ENCODE measurements around the gene BTBD2.

BTBD2 gene

DNA sequence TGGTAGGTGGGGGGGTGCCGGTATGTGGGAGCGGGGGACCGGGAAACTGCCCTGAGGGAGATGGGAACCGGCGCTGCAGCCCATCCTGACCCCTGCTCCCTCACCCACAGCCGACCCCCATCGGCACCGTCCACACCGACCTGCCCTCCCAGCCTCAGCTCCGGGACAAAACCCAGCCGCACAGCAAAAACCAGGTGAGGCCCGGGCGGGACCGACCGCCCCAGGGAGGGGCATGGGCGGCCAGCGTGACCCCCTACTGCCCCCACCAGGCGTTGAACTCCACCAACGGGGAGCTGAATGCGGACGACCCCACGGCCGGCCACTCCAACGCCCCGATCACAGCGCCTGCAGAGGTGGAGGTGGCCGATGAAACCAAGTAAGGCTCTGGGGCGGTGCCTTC is 35.9 kb downstream of the BTBD2 start:
- Histone ChIP-seq H3K79me2 (ENCODE audit: control insufficient read depth, insufficient read depth, low read length, unreplicated experiment) (no peaks in the 10 kb centered on the region), H3K27ac (ENCODE audit: low read depth, low read length) (no peak overlapping the region), H3K4me1 (ENCODE audit: control insufficient read depth, insufficient read depth, low read length, unreplicated experiment) (no peaks in the 10 kb centered on the region), H3K36me3 (ENCODE audit: insufficient read depth, low read length) (no peaks in the 10 kb centered on the region), H3K27me3 (ENCODE audit: insufficient read depth, low read length) (no peaks in the 10 kb centered on the region), H3K4me3 (ENCODE audit: low read depth, low read length) (no peak overlapping the region), H2AFZ (ENCODE audit: low read length, unreplicated experiment) (no peak overlapping the region)

DNA sequence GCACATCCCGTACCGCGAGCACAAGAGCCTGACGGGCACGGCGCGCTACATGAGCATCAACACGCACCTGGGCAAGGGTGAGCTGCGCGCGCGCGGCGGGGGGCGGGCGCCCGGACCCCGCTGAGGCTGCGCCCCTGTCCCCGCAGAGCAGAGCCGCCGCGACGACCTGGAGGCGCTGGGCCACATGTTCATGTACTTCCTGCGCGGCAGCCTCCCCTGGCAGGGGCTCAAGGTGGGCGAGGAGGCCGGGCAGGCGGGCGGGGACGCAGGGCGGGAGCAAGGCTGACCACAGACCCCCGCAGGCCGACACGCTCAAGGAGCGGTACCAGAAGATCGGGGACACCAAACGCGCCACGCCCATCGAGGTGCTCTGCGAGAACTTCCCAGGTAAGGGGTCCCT is 36.5 kb downstream of the BTBD2 start:
- Histone ChIP-seq H3K36me3 (ENCODE audit: insufficient read depth, low read length) (no peaks in the 10 kb centered on the region), H3K4me1 (ENCODE audit: control insufficient read depth, insufficient read depth, low read length, unreplicated experiment) (no peaks in the 10 kb centered on the region), H3K4me3 (ENCODE audit: low read depth, low read length) (no peak overlapping the region), H2AFZ (ENCODE audit: low read length, unreplicated experiment) (no peak overlapping the region), H3K27ac (ENCODE audit: low read depth, low read length) (no peak overlapping the region), H3K27me3 (ENCODE audit: insufficient read depth, low read length) (no peaks in the 10 kb centered on the region), H3K79me2 (ENCODE audit: control insufficient read depth, insufficient read depth, low read length, unreplicated experiment) (peaks cover 3% of the 10 kb centered on the region)

- Histone ChIP-seq H3K27me3 (ENCODE audit: insufficient read depth, low read length) (no peaks in the 10 kb centered on the region), H3K4me1 (ENCODE audit: control insufficient read depth, insufficient read depth, low read length, unreplicated experiment) (no peaks in the 10 kb centered on the region), H3K27ac (ENCODE audit: low read depth, low read length) (no peak overlapping the region), H3K36me3 (ENCODE audit: insufficient read depth, low read length) (no peaks in the 10 kb centered on the region), H3K79me2 (ENCODE audit: control insufficient read depth, insufficient read depth, low read length, unreplicated experiment) (peaks cover 3% of the 10 kb centered on the region), H2AFZ (ENCODE audit: low read length, unreplicated experiment) (no peak overlapping the region), H3K4me3 (ENCODE audit: low read depth, low read length) (no peak overlapping the region)
Measured at GRCh38 chr19:1978346-1978894, 37.1 kb downstream of the BTBD2 start.

- no peak overlapping the region for H3K4me3 ChIP-seq (ENCODE audit: low read depth, low read length)
- H3K4me1 ChIP-seq (ENCODE audit: control insufficient read depth, insufficient read depth, low read length, unreplicated experiment), result no peaks in the 10 kb centered on the region
- H3K27ac ChIP-seq (ENCODE audit: low read depth, low read length), result no peak overlapping the region
- H3K36me3 ChIP-seq (ENCODE audit: insufficient read depth, low read length), result no peaks in the 10 kb centered on the region
- H2AFZ ChIP-seq (ENCODE audit: low read length, unreplicated experiment), result no peak overlapping the region
- no peaks in the 10 kb centered on the region for H3K27me3 ChIP-seq (ENCODE audit: insufficient read depth, low read length)
- H3K79me2 ChIP-seq (ENCODE audit: control insufficient read depth, insufficient read depth, low read length, unreplicated experiment), result peaks cover 3% of the 10 kb centered on the region
Measured at GRCh38 chr19:1977120-1977519, 38.4 kb downstream of the BTBD2 start.

DNA sequence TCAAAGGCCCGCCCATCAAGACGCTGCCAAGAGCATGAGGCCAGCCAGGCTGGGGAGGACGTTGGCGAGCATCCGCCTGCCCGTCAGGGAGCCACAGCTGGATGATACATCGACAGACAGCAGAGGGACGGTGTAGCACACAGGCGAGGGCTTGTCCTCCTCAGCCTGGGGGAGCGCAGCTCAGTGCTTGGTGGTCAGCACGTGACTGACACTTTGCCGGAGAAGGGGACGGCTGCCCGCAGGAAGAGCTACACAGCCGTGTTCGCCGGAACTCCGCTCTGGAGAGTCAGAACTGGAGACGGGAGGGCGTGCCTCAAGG is 40.4 kb downstream of the BTBD2 start:
- Histone ChIP-seq H3K27ac (ENCODE audit: low read depth, low read length) (no peak overlapping the region), H2AFZ (ENCODE audit: low read length, unreplicated experiment) (no peak overlapping the region), H3K27me3 (ENCODE audit: insufficient read depth, low read length) (no peaks in the 10 kb centered on the region), H3K4me1 (ENCODE audit: control insufficient read depth, insufficient read depth, low read length, unreplicated experiment) (no peaks in the 10 kb centered on the region), H3K36me3 (ENCODE audit: insufficient read depth, low read length) (no peaks in the 10 kb centered on the region), H3K4me3 (ENCODE audit: low read depth, low read length) (no peak overlapping the region), H3K79me2 (ENCODE audit: control insufficient read depth, insufficient read depth, low read length, unreplicated experiment) (peaks cover 3% of the 10 kb centered on the region)

- peaks cover 3% of the 10 kb centered on the region for H3K79me2 ChIP-seq (ENCODE audit: control insufficient read depth, insufficient read depth, low read length, unreplicated experiment)
- H3K27me3 ChIP-seq (ENCODE audit: insufficient read depth, low read length), result no peaks in the 10 kb centered on the region
- no peak overlapping the region for H3K27ac ChIP-seq (ENCODE audit: low read depth, low read length)
- no peaks in the 10 kb centered on the region for H3K36me3 ChIP-seq (ENCODE audit: insufficient read depth, low read length)
- no peak overlapping the region for H2AFZ ChIP-seq (ENCODE audit: low read length, unreplicated experiment)
- no peak overlapping the region for H3K4me3 ChIP-seq (ENCODE audit: low read depth, low read length)
- H3K4me1 ChIP-seq (ENCODE audit: control insufficient read depth, insufficient read depth, low read length, unreplicated experiment), result no peaks in the 10 kb centered on the region
Measured at GRCh38 chr19:1974381-1975161, 40.9 kb downstream of the BTBD2 start.

GRCh38 chr19:1970806-1971502 is 44.6 kb downstream of the BTBD2 start:
- Histone ChIP-seq H3K36me3 (ENCODE audit: insufficient read depth, low read length) (no peaks in the 10 kb centered on the region), H3K4me1 (ENCODE audit: control insufficient read depth, insufficient read depth, low read length, unreplicated experiment) (no peaks in the 10 kb centered on the region), H3K79me2 (ENCODE audit: control insufficient read depth, insufficient read depth, low read length, unreplicated experiment) (peaks cover 6% of the 10 kb centered on the region), H2AFZ (ENCODE audit: low read length, unreplicated experiment) (no peak overlapping the region), H3K27me3 (ENCODE audit: insufficient read depth, low read length) (no peaks in the 10 kb centered on the region), H3K4me3 (ENCODE audit: low read depth, low read length) (no peak overlapping the region), H3K27ac (ENCODE audit: low read depth, low read length) (no peak overlapping the region)

DNA sequence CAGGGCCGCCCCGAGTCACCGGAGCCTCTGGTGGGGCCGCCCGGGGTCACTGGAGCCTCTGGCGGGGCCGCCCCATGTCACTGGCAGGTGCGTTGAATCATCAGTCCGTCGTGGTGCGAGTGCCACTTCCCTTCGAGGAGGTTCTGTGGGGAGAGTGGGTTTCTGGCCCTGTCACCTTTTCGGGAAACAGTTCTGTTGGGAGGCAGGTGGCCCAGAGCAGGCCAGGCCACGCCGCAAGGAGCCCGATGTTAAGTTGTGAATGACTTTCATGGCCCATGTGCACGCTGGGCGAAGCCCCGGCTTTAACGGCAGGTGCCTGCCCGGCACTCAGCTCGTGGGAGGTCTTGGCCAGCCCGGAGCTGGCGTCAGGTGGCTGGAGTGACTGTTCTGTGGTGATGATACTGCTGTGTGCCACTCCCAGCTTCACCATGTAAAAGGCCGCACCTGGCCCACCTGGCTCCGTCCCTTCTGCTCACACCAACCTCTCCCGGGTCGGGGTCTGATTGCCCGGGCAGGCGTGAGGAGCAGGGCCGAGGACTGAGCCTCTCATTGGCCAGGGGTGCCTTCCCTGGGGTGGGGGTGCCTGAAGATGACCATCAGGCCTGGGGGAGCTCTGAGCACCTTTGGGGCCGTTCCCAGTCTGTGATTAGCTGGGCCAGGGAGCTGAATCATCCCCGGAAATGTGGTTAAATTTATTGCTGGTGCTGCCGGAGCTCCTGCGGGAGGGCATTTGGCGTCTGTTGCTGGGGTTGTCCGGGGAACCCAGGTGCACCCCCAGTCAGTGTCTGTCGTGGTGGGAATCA is 45.3 kb downstream of the BTBD2 start:
- H3K4me3 ChIP-seq (ENCODE audit: low read depth, low read length), result no peak overlapping the region
- no peak overlapping the region for H2AFZ ChIP-seq (ENCODE audit: low read length, unreplicated experiment)
- H3K79me2 ChIP-seq (ENCODE audit: control insufficient read depth, insufficient read depth, low read length, unreplicated experiment), result peaks cover 6% of the 10 kb centered on the region
- no peaks in the 10 kb centered on the region for H3K27me3 ChIP-seq (ENCODE audit: insufficient read depth, low read length)
- H3K4me1 ChIP-seq (ENCODE audit: control insufficient read depth, insufficient read depth, low read length, unreplicated experiment), result no peaks in the 10 kb centered on the region
- H3K27ac ChIP-seq (ENCODE audit: low read depth, low read length), result no peak overlapping the region
- no peaks in the 10 kb centered on the region for H3K36me3 ChIP-seq (ENCODE audit: insufficient read depth, low read length)

DNA sequence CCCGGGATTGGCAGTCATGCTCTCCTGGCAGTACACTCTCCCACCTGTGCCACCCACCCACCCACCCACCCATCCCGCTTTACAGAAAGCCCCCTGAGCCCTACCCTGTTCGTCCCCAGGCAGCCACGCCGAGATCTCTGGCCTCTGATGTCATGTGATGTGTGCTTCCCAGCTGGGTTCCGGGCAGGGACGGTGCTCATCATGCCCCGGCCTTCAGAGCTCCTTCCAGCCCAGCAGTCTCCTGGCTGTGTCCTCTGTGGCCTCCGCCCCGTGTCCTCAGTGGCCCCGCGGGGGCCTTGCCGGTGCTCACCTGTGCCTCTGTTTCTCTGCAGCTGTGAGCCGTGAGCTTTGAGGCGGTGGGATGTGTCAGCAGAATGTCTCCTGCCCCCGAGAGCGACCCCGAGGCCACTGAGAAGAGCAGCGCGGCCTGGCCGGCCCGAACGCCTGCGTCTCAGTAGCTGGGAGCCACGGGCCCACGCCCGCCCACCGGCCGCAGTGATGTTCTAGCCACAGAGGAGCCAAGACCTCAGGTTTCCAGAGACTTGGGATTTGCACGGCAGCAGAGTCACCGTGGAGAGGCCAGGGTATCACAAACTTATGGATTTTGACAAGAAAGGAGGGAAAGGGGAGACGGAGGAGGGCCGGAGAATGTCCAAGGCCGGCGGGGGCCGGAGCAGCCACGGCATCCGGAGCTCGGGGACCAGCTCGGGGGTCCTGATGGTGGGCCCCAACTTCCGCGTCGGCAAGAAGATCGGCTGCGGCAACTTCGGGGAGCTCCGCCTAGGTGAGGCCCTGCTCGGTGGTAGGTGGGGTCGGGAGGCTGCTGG is 46.1 kb downstream of the BTBD2 start:
- H3K27ac ChIP-seq (ENCODE audit: low read depth, low read length), result no peak overlapping the region

More for the DNA sequence above, 46.1 kb downstream of the BTBD2 start:
- no peaks in the 10 kb centered on the region for H3K4me1 ChIP-seq (ENCODE audit: control insufficient read depth, insufficient read depth, low read length, unreplicated experiment)
- H3K27me3 ChIP-seq (ENCODE audit: insufficient read depth, low read length), result no peaks in the 10 kb centered on the region
- H3K36me3 ChIP-seq (ENCODE audit: insufficient read depth, low read length), result no peaks in the 10 kb centered on the region
- peaks cover 6% of the 10 kb centered on the region for H3K79me2 ChIP-seq (ENCODE audit: control insufficient read depth, insufficient read depth, low read length, unreplicated experiment)
- no peak overlapping the region for H2AFZ ChIP-seq (ENCODE audit: low read length, unreplicated experiment)
- H3K4me3 ChIP-seq (ENCODE audit: low read depth, low read length), result no peak overlapping the region
